H1 (cell line): Measurements from ENCODE around the gene RDH5. TPM values are rescaled to one million over a fixed set of nuclear protein-coding genes. Genes with fewer than 3 reads are reported as not detected.

Experiments
- CTCF ChIA-PET: fragments of 300-600 bp; sonication (Branson Sonifier 250); formaldehyde crosslinking; loops from one replicate; lab custom pipeline; 2021; ENCODE audit not compliant: partially characterized antibody; lab: Charles Lee
- POLR2A ChIA-PET: fragments of 300-600 bp; sonication (Branson Sonifier 250); formaldehyde crosslinking; loops from one replicate; lab custom pipeline; 2021; ENCODE audit warnings: inconsistent platforms; ENCODE audit not compliant: partially characterized antibody; lab: Charles Lee
- DNase-seq, 2 experiments: peaks; one replicate each; pipeline versions ENCODE4 v3.0.0 to v3.0.0-alpha.2; 2010 to 2022; ENCODE audit warnings: low spot score in 2 of 2, low read depth in 1 of 2, mixed read lengths in 1 of 2
- FAIRE-seq: peaks from 2 replicates; lab custom pipeline; 2011; peaks lifted over from hg19 to GRCh38; lab: Jason Lieb, UNC
- H2AFZ ChIP-seq: 2 replicates; pipeline ENCODE4 v1.8.1; 2012; ENCODE audit warnings: low read length, inconsistent platforms
- H2AK5ac ChIP-seq: 2 replicates; pipeline ENCODE4 v1.6.1; 2013; ENCODE audit warnings: low read depth, low read length
- H2BK120ac ChIP-seq: replicated peaks from 2 replicates; pipeline ENCODE3; 2013; ENCODE audit warnings: low read depth, low read length, inconsistent platforms
- H2BK12ac ChIP-seq: 2 replicates; pipeline ENCODE4 v1.6.1; 2013; ENCODE audit warnings: low read depth, low read length
- H2BK15ac ChIP-seq: 2 replicates; pipeline ENCODE4 v1.6.1; 2013; ENCODE audit warnings: low read length
- H2BK20ac ChIP-seq: 2 replicates; pipeline ENCODE4 v1.6.1; 2013; ENCODE audit warnings: low read length
- H2BK5ac ChIP-seq: 2 replicates; pipeline ENCODE4 v1.6.1; 2013; ENCODE audit warnings: low read depth, low read length
- H3K14ac ChIP-seq: 2 replicates; pipeline ENCODE4 v1.6.1; 2013; ENCODE audit warnings: inconsistent platforms; ENCODE audit not compliant: insufficient read length
- H3K18ac ChIP-seq: 2 replicates; pipeline ENCODE4 v1.6.1; 2013; ENCODE audit warnings: low read length; ENCODE audit errors: extremely low read depth
- H3K23ac ChIP-seq: 2 replicates; pipeline ENCODE4 v1.6.1; 2013; ENCODE audit warnings: inconsistent platforms; ENCODE audit not compliant: insufficient read length
- H3K23me2 ChIP-seq: 2 replicates; pipeline ENCODE4 v1.6.1; 2013; ENCODE audit warnings: low read depth, low read length
- H3K27ac ChIP-seq: 2 replicates; pipeline ENCODE4 v1.6.1; 2011; ENCODE audit warnings: low read depth, low read length, inconsistent platforms
- H3K27me3 ChIP-seq, 4 experiments: replicated peaks in 1 of 4; 1 replicate in 1 of 4; 2 replicates in 3 of 4; pipeline versions ENCODE4 v1.6.1 to v1.8.1; 2011 to 2013; ENCODE audit warnings: low read length in 3 of 4, mild to moderate bottlenecking in 3 of 4, inconsistent platforms in 2 of 4, mixed read lengths in 2 of 4, moderate library complexity in 1 of 4; ENCODE audit not compliant: control insufficient read depth in 3 of 4, insufficient read depth in 3 of 4; ENCODE audit errors: extremely low read depth in 1 of 4
- H3K36me3 ChIP-seq, 4 experiments: 2 replicates each; pipeline versions ENCODE4 v1.6.1 to v1.8.1; 2011 to 2013; ENCODE audit warnings: mild to moderate bottlenecking in 4 of 4, low read length in 3 of 4, moderate library complexity in 2 of 4, control low read depth in 1 of 4, inconsistent platforms in 1 of 4; ENCODE audit not compliant: insufficient read depth in 4 of 4, control insufficient read depth in 2 of 4
- H3K4ac ChIP-seq: replicated peaks from 2 replicates; pipeline ENCODE3; 2013; ENCODE audit warnings: low read length, low read depth, mixed read lengths, inconsistent platforms; ENCODE audit not compliant: insufficient read length
- H3K4me1 ChIP-seq, 4 experiments: replicated peaks in 1 of 4; 1 replicate in 1 of 4; 2 replicates in 3 of 4; pipeline versions ENCODE4 v1.6.1 to v1.8.1; 2011 to 2013; ENCODE audit warnings: low read length in 3 of 4, inconsistent platforms in 2 of 4, mixed read lengths in 1 of 4; ENCODE audit not compliant: insufficient read depth in 4 of 4, control insufficient read depth in 3 of 4
- H3K4me2 ChIP-seq, 2 experiments: 2 replicates each; pipeline versions ENCODE4 v1.6.1 to v1.8.1; 2011 to 2013; ENCODE audit warnings: low read depth in 2 of 2, low read length in 2 of 2, control low read depth in 1 of 2, inconsistent platforms in 1 of 2, mild to moderate bottlenecking in 1 of 2; ENCODE audit not compliant: insufficient read depth in 1 of 2
- H3K4me3 ChIP-seq, 4 experiments: fragments of 200-600, 300-600 bp in 1 of 4; sonication (generic), shearing (Covaris generic), sonication (Bioruptor Twin) in 1 of 4; 2 replicates each; pipeline versions ENCODE4 v1.5.1 to v1.8.1; 2011 to 2016; ENCODE audit warnings: low read length in 4 of 4, low read depth in 3 of 4, control low read depth in 2 of 4, inconsistent platforms in 2 of 4, mild to moderate bottlenecking in 2 of 4, mixed read lengths in 1 of 4, moderate library complexity in 1 of 4; ENCODE audit not compliant: insufficient read depth in 2 of 4; ENCODE audit errors: extremely low read depth in 1 of 4
- H3K56ac ChIP-seq: replicated peaks from 2 replicates; pipeline ENCODE3; 2013; ENCODE audit warnings: low read depth, mild to moderate bottlenecking, mixed read lengths, low read length, inconsistent platforms; ENCODE audit not compliant: insufficient read length
- H3K79me1 ChIP-seq: 2 replicates; pipeline ENCODE4 v1.6.1; 2013; ENCODE audit warnings: low read depth, low read length, control low read depth
- H3K79me2 ChIP-seq, 2 experiments: 2 replicates each; pipeline versions ENCODE4 v1.6.1 to v1.8.1; 2012 to 2013; ENCODE audit warnings: low read length in 2 of 2, mild to moderate bottlenecking in 2 of 2, inconsistent platforms in 1 of 2; ENCODE audit not compliant: insufficient read depth in 2 of 2, control insufficient read depth in 1 of 2
- H3K9ac ChIP-seq, 4 experiments: replicated peaks in 1 of 4; 1 replicate in 1 of 4; 2 replicates in 3 of 4; pipeline versions ENCODE4 v1.6.1 to v1.8.1; 2011 to 2013; ENCODE audit warnings: low read depth in 3 of 4, low read length in 3 of 4, control low read depth in 2 of 4, mild to moderate bottlenecking in 2 of 4, moderate library complexity in 2 of 4, inconsistent platforms in 1 of 4; ENCODE audit errors: extremely low read depth in 1 of 4
- H3K9me3 ChIP-seq, 2 experiments: 2 replicates each; pipeline versions ENCODE4 v1.6.1 to v1.8.1; 2012 to 2013; ENCODE audit warnings: mild to moderate bottlenecking in 2 of 2, moderate library complexity in 2 of 2, control low read depth in 1 of 2, inconsistent platforms in 1 of 2, low read depth in 1 of 2, low read length in 1 of 2, mixed read lengths in 1 of 2; ENCODE audit not compliant: insufficient read depth in 2 of 2
- H4K20me1 ChIP-seq, 2 experiments: replicated peaks in 1 of 2; 2 replicates each; pipeline versions ENCODE3 to v1.8.1; 2011 to 2013; ENCODE audit warnings: inconsistent platforms in 2 of 2, low read length in 2 of 2, mild to moderate bottlenecking in 1 of 2; ENCODE audit not compliant: insufficient read depth in 2 of 2, control insufficient read depth in 1 of 2
- H4K5ac ChIP-seq: 2 replicates; pipeline ENCODE4 v1.6.1; 2013; ENCODE audit warnings: low read length, low read depth, mixed read lengths, inconsistent platforms; ENCODE audit not compliant: insufficient read length
- H4K8ac ChIP-seq: 2 replicates; pipeline ENCODE4 v1.8.0; 2013; ENCODE audit warnings: mild to moderate bottlenecking, moderate library complexity, low read length, inconsistent platforms; ENCODE audit not compliant: insufficient read depth; ENCODE audit errors: extremely low read depth
- H4K91ac ChIP-seq: replicated peaks from 2 replicates; pipeline ENCODE3; 2013; ENCODE audit warnings: low read length, mixed read lengths, inconsistent platforms; ENCODE audit not compliant: insufficient read length
- E2F6 ChIP-seq: IDR thresholded peaks from 2 replicates; pipeline ENCODE4 v1.6.1; 2012; ENCODE audit warnings: inconsistent platforms
- JUN ChIP-seq: IDR thresholded peaks from 2 replicates; pipeline ENCODE4 v1.6.1; 2011; ENCODE audit warnings: low read depth, mild to moderate bottlenecking, improper control_type of control experiment, low read length
- JUND ChIP-seq: IDR thresholded peaks from 2 replicates; pipeline ENCODE4 v1.6.1; 2011; ENCODE audit warnings: mild to moderate bottlenecking, improper control_type of control experiment, low read length
- MAX ChIP-seq: IDR thresholded peaks from 2 replicates; pipeline ENCODE4 v1.6.1; 2012; ENCODE audit warnings: inconsistent platforms
- SAP30 ChIP-seq: fragments of 300-600 bp; sonication (generic); IDR thresholded peaks from 2 replicates; pipeline ENCODE4 v1.7.1; 2012; ENCODE audit warnings: low read length, moderate library complexity, mild to moderate bottlenecking, inconsistent platforms; ENCODE audit not compliant: insufficient read depth, insufficient replicate concordance
- TAF7 ChIP-seq: optimal IDR thresholded peaks from 2 replicates; pipeline ENCODE3; 2011; ENCODE audit warnings: low read depth, mild to moderate bottlenecking, inconsistent platforms, low read length, moderate library complexity, borderline replicate concordance
- TBP ChIP-seq: IDR thresholded peaks from 2 replicates; pipeline ENCODE4 v1.6.1; 2011; ENCODE audit warnings: low read depth, low read length, improper control_type of control experiment
- WGBS, 2 experiments: shearing (Covaris generic) in 1 of 2; methylation state at CpG; one replicate each; pipeline versions ENCODE4 v1.1.6 to v1.1.7; 2013 to 2015; ENCODE audit warnings: low lambda C conversion rate in 2 of 2, mixed read lengths in 2 of 2, inconsistent platforms in 1 of 2, low coverage in 1 of 2, missing lambda C conversion rate in 1 of 2; ENCODE audit not compliant: insufficient replicate concordance in 2 of 2, insufficient coverage in 1 of 2, insufficient read length in 1 of 2; ENCODE audit errors: extremely low coverage in 1 of 2, missing lambda C conversion rate in 1 of 2; 5-methylcytosine and 5-hydroxymethylcytosine counted together
- polyA plus RNA-seq, 7 experiments: library from polyadenylated mRNA; depleted of rRNA in 3 of 7; stranded (reverse) in 5 of 7; unstranded in 2 of 7; fragments of >200 nt in 5 of 7; fragments of 200-250 nt in 2 of 7; gene quantifications; 1 replicate in 5 of 7; 2 replicates in 1 of 7; 4 replicates in 1 of 7; pipeline versions ENCODE4 v1.2.1 to v1.2.3, GENCODE V29; 2011 to 2013; ENCODE audit warnings: missing spikeins in 2 of 7, mixed read lengths in 2 of 7
- total RNA-seq: library from RNA; stranded (reverse); fragmentation: NEBNext Ultra II Directional; extraction: Animal tissue kit (Norgen Biotek cat#: 25700); gene quantifications from 2 replicates; pipeline ENCODE4 v1.2.1, GENCODE V29; 2021

RDH5 gene
- total and polyA plus RNA-seq, 2 of the 8 experiments (the other 6 are each of a cell fraction or from before 2014, with no cell fraction given), result 4.2 to 6.0 TPM

- no peak overlapping the region for H2AFZ ChIP-seq
- no peak for FAIRE-seq
- DNase-seq, result no peak
Measured at GRCh38 chr12:55744340-55745030, 24.3 kb downstream of the RDH5 start.

More at GRCh38 chr12:55744340-55745030, 24.3 kb downstream of the RDH5 start:
- ChIA-PET POLR2A (interaction anchor here (0.5 to 46.5 kb wide), 20 partner anchors 1 to 299 kb away, joined by 3 to 809 read pairs (median 5); partner anchors contain the start of genes BLOC1S1, CD63, CDK2 and DNAJC14), CTCF (interaction anchor here (0.6 to 11.1 kb wide), 19 partner anchors 9 to 745 kb away, joined by 3 to 224 read pairs (median 4); partner anchors contain the start of genes MMP19, ORMDL2 and SARNP)
- Histone ChIP-seq H2BK120ac (peak overlapping the region; percentile 87), H4K20me1 (peaks cover 10 to 13% of the 10 kb centered on the region in 2 experiments), H3K23ac (no peak overlapping the region), H3K23me2 (peaks cover 29% of the 10 kb centered on the region), H3K27me3 (no peaks in the 10 kb centered on the region), H3K18ac (peak overlapping the region; percentile 94), H2BK12ac (peak overlapping the region; percentile 19; the same call in 1 of the 2 replicates), H3K4ac (no peak overlapping the region), H3K9me3 (no peaks in the 10 kb centered on the region), H3K79me1 (peaks cover 13% of the 10 kb centered on the region), H3K4me3 (peak overlapping the region; percentile 80 to 99 (median 92)), H2BK5ac (peak overlapping the region; percentile 89; the same call in 1 of the 2 replicates), H3K14ac (peak overlapping the region; percentile 92), H2BK20ac (0 out of 2 replicates have a peak overlapping the region, but pooled peaks have one; percentile 35), H3K4me2 (peak overlapping the region; percentile 82 to 93), H3K4me1 (peaks cover 8 to 37% (median 19%) of the 10 kb centered on the region in 4 experiments), H2BK15ac (peak overlapping the region; percentile 21), H4K8ac (no peak overlapping the region), H4K91ac (peak overlapping the region; percentile 52), H3K9ac (peak overlapping the region; percentile 42 to 90 (median 62)), H3K27ac (no peak overlapping the region), H3K56ac (peak overlapping the region; percentile 13), H3K79me2 (peaks cover 10 to 52% of the 10 kb centered on the region in 2 experiments), H4K5ac (peak overlapping the region; percentile 7), H2AK5ac (0 out of 2 replicates have a peak overlapping the region, but pooled peaks have one; percentile 47), H3K36me3 (peaks cover 3 to 14% (median 12%) of the 10 kb centered on the region in 4 experiments; a peak in 7 of 8 replicates)
- WGBS, 2 experiments, result 6% methylated on average over 10 of the region's 11 CpGs; no CpG with 5 or more reads in 1 of the 2 experiments
- TF ChIP-seq TAF7 (no peak), E2F6 (peak; percentile 54; the same call in 1 of the 2 replicates), MAX (peak; percentile 64), JUND (no peak), JUN (no peak), SAP30 (no peak), TBP (no peak)
